Subcutaneous adipose tissue (tissue), 4 donors: ENCODE results near the gene PXK. TPM values are rescaled to one million over a fixed set of nuclear protein-coding genes. Genes with fewer than 3 reads are reported as not detected.

Experiments used
- CTCF ChIP-seq: fragments of 450-650 bp; IDR thresholded peaks from one replicate; pipeline ENCODE4 v1.5.1; 2016; ENCODE audit warnings: low read depth, mild to moderate bottlenecking, control low read depth, antibody characterized with exemption, moderate library complexity
- small RNA-seq: library from RNA; depleted of rRNA; stranded (forward); fragments of <200 nt; gene quantifications from one replicate; pipeline ENCODE3, GENCODE V24; 2016
- total RNA-seq, 4 donors: library from RNA; depleted of rRNA; stranded (reverse); fragments of >200 nt; gene quantifications; one replicate each; pipeline ENCODE4 v1.1.0, GENCODE V29; 2016

PXK gene
- total RNA-seq, 4 donors from 2014 or later: 27.1 to 53.6 (median 30.7) TPM

GRCh38 chr3:58469096-58469495 lies 136.4 kb downstream of the PXK start:
- no peak for TF ChIP-seq CTCF

- TF ChIP-seq CTCF: no peak
These were observed 137.8 kb downstream of the PXK start for GRCh38 chr3:58470363-58471024.

- no peak for TF ChIP-seq CTCF
These were observed 138.6 kb downstream of the PXK start for GRCh38 chr3:58471025-58471887.

GRCh38 chr3:58473275-58473674 lies 140.6 kb downstream of the PXK start:
- no peak for TF ChIP-seq CTCF

- TF ChIP-seq CTCF: no peak
These were observed 141.7 kb downstream of the PXK start for GRCh38 chr3:58474348-58474911.

- no peak for TF ChIP-seq CTCF
These were observed 142.4 kb downstream of the PXK start for GRCh38 chr3:58474967-58475578.

Small RNA genes within 50 kb of the gene (small RNA-seq; reads per million reads assigned to genes)
- gene AC098479.1: not detected

Other genes starting within 250 kb of the PXK start
- 10 to 100 TPM in 1 of 4 donors, 1 to 10 TPM in 3; 1.2 to 11.5 (median 2.4) TPM for gene DNASE1L3, start 121.9 kb upstream of the PXK start, total RNA-seq
- gene ABHD6, start 95.1 kb upstream of the PXK start, total RNA-seq: 10 to 100 TPM; 19.4 to 29.2 (median 28.6) TPM
- gene RPP14, start 26.6 kb upstream of the PXK start, total RNA-seq: 1 to 10 TPM; 5.9 to 8.6 (median 6.7) TPM
- gene HTD2, start 26.4 kb upstream of the PXK start, total RNA-seq: 10 to 100 TPM in 3 of 4 donors, 1 to 10 TPM in 1; 6.4 to 18.6 (median 13.9) TPM
- gene PDHB, start 100.9 kb downstream of the PXK start, total RNA-seq: 10 to 100 TPM; 67.5 to 94.6 (median 74.7) TPM
- 10 to 100 TPM; 13.9 to 17.8 (median 15.7) TPM for gene KCTD6, start 159.2 kb downstream of the PXK start, total RNA-seq
- gene ACOX2, start 204.3 kb downstream of the PXK start, total RNA-seq: 10 to 100 TPM; 17.0 to 27.9 (median 24.1) TPM
- gene FAM107A, start 244.5 kb downstream of the PXK start, total RNA-seq: 10 to 100 TPM; 11.2 to 85.3 (median 49.5) TPM